Esophagus mucosa (tissue), 1 donor: ENCODE measurements around the gene APBB2. TPM values are rescaled to one million over a fixed set of nuclear protein-coding genes. Genes with fewer than 3 reads are reported as not detected.

Source experiments
- ATAC-seq: fragments of 200-7000 bp; cut with Tn5 transposase; one replicate; pipeline ENCODE4 v1.9.1; 2020
- total RNA-seq: library from RNA; stranded (reverse); gene quantifications from one replicate; pipeline ENCODE4 v1.2.4, GENCODE V29; 2023
- donor health status: DM: yes; HTN: yes; CAD: no.

The APBB2 gene
- total RNA-seq, 1 donor from 2014 or later: 13.3 TPM

DNA sequence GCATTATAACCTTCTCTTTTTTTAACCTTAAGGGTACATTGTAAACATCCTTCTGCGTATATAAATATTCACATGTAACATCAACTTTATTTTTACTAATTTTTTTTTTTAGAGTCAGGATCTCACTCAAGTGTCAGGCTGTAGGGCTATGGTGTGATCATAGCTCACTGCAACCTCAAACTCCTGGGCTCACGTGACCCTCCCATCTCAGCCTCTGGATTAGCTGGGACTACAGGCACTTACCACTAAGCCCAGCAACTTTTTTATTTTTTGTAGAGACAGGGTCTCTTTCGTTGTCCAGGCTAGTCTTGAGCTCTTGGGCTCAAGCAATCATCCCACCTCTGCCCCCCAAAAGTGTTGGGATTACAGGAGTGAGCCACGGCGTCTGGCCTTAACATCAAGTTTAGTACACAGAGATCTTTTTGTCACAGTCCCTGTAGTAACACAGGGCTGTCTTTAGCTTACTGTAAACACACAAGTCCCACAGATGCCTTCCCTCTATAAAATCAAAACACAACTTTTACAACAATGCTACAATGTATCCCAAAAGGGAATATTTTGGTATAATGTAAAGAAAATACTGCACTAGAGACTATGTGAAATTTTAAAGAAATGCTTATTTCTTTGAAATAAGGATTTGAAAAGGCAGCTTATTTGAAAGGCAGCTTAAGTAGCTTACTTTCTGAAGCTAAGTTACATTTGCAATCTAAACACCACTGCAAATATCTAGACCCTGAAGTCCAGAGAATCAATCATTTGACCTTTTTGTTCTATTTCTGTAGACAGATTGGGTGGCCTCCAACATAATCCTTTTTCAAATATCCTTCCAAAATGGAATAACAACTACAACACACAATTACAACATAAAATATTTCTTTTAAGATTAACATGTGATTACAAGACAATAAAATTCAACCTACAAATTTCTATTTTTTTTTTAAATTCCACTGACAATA, 116.0 kb downstream of the APBB2 start:
- ATAC-seq: no peak

DNA sequence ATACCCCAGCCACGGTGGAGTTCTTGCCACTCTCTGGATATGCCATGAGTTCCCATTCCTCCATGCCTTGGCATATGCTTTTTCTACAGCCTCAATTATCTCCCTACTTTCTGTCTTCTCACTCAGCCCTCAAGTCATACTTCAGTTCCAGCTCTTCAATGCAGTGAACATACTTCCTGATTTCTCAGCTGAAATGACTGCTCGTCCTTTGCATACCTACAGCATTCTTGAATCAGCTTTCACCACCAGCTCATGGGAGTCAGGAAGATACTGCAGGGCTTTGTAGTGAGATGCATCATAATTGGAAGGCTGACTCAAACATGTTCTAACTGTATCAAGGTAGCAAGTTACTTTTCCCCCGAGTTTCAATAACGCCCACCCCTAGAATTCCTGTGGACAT, 118.4 kb downstream of the APBB2 start:
- ATAC-seq: no peak

DNA sequence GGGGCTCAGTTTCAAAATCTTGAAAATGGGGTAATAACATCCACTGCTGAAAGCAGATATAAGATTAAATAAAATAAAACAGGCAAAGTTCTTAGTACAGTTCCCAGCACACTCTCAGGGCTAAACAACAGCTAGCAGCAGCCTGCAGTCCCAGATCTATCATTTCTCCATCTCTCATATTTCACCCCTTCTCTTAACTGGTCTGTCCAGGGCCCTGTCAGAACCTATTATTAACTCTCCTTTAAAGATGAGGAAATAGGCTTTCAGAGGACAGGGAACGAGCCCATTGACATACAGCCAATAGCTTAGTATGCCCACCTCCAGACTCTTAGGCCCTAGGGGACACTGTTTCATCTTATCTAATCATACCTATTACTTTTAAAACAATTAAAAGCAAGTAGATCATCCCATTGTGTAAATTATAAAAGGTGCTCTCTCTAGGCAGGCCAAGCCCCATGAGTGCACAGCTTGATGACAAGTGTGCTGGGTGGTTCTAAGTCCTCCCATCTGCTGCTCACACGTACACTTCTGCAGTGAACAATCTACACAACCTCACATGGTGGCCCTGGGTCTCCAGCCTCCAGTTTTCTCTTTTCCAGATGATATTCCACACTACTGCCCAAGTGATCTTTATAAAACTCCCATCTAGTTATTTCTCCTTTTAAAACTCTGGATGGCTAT, 119.0 kb downstream of the APBB2 start:
- no peak for ATAC-seq

DNA sequence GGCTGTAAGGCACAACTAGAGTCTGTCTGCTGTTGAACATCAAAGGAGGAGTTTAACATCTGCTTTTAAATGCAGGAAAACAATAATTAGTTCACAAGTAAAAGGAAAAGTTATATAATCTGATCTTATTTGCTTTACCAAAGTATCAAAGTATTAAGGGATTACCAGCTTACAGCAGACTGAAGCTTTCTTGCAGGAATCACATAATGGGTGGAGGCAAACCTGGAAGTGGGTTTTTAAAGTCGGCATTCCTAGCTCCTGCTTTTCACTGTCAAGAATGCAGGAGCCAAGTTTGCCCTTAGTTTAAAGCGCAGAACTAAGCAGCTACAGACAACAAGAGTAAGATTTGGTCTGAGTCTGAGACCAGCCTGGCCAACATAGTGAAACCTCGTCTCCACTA, 122.2 kb downstream of the APBB2 start:
- ATAC-seq: no peak

DNA sequence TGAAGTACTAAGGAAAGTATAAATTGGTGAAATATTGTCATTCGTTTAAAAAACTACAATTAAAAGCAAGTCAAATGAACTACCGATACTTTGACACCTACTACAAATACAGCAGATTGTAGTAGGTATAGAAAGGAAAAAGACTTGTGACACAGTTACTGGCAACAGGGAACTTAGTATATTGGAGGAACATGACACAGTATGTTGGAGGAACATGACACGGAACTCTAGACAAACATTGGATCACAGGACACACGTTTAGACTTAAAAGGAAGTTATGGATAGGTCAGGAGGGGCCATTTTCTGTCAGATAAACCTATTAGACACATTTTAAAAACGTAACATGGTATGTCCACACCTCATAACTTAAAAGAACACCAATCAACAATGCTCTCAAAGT, 132.5 kb downstream of the APBB2 start:
- ATAC-seq: no peak

DNA sequence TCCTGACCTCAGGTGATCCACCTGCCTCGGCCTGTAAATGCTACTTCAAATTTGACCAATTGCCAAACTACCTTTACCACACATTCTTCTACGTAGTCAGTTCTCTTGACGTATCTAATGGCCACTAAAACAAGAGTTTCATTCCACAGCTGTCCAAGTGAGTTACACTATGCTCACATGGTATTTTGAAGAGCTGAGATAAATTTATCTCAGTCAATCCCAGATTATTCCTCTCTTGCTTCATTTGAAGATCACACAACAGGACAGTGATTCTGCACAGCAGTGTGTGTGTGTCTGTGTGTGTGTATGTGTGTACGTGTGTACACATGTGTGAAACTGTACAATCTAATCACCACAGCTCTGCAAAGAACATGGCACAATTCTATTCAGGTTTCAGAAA, 133.4 kb downstream of the APBB2 start:
- ATAC-seq: no peak

DNA sequence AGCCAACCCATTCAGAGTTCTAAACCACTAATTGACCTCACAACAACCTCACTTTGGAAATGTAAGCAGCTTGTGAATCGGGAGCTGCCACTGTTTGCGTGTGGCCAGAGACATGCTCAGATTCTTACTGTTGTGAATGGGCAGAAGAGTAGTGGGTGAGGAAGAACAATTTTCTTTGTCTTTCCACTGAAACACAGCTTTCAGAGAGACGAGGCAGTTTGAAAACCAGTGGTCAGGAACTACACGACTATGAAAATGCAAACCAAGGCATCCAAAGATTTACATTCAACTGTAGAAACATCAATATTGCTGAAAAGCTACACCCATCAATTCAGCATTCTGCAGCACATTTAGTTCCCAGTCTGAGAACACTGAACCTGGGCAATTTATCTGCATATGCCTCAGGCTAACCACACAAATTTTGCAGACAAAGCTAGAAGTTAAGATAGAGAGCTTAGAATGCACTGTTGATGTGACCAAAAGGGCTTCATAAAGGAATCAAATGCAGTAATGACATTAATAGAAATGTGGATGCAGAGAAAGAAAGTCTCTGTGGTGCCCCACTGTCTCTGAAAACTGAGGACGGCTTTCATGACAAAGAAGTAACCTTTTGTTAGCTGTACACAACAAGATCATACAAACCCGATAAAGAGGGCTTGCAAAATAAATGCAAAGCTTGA, 134.3 kb downstream of the APBB2 start:
- ATAC-seq: no peak

DNA sequence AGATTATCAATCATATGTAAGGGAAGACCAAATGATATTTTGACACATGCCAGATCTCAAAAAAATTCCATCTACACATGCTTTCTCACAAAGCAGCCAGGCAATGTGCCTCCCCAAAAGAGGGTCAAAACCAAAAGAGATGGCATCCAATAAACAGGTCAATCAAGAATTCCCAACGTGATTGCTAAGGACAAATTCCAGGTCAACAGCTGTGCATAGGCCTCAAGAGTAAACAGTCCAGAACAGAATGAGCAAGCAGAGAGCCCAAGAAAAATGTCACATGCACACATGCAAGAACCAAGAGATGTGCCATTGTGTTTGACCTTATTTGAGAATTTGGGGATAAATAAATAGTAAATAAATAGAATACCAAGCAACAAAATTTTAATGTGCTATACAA, 136.7 kb downstream of the APBB2 start:
- ATAC-seq: no peak

DNA sequence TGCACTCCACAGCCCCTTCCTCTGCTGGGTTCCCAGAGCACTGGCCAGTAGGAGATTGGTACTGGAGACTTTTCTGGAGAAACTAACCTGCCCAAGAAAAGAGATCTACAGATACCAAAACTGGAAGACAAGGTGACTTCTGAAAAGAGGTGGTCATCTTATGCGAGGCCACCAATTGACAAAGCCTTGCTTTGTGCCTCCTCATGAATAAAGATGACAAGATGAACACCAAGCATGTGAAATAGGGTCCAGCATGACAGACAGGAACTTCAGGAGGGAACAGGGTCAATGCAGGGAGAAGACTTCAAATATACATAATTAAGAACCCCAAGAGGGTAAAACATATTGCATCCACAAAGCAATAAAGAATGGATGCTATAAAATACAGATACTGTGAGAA, 137.9 kb downstream of the APBB2 start:
- ATAC-seq: no peak

DNA sequence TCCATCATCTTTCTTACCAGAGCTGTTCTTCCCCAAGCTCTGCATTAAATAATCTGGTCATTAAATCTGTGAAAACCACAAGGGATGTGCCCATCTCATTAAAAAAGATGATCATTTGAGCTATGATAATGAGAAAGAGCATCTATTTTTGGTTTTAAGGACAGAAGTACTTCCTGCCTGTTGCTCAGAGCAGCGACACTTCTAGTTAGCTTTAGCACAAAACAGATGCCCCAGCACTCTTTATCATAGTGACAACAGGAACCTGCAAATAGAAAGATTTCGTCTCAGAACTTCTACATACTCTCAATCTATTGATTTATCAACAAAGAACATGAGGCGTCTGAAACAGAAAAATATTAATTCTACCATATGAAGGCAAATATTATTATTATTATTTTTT, 140.1 kb downstream of the APBB2 start:
- no peak for ATAC-seq

DNA sequence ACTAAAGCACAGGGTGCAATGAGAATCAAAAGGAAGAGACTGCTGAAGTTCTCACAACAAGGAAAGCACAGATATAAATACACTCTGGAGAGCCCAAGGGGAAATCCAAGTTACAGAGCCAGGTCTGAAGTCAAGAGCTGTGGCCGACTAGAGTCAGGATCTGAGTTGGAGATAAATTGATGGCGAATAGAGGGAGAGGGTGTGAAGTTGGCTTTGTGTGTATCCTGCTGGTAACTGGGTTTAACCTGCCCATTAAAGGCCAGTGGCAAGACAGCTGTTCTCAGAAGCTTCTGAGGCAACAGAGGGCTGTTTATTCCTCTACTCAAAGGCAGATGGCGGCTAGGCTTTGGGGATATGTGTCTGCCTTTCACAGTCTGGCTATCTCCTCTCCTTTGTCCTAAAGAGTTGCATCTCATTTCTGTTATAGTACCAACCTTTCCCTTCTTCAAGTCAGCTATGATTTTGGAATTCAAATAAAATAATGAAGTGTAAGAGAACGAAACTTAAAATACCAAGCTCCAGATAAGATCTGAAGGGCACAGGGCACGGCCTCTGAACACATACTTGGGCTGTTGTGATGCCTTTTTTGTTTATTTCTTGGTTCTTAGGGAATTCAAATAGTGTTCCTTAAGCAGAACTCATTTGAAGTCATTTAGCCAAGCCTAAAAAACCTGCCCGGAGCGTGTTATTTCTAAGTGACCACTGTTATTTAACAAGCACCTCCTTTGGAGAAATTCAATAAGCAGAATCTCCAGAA, 142.1 kb downstream of the APBB2 start:
- no peak for ATAC-seq

DNA sequence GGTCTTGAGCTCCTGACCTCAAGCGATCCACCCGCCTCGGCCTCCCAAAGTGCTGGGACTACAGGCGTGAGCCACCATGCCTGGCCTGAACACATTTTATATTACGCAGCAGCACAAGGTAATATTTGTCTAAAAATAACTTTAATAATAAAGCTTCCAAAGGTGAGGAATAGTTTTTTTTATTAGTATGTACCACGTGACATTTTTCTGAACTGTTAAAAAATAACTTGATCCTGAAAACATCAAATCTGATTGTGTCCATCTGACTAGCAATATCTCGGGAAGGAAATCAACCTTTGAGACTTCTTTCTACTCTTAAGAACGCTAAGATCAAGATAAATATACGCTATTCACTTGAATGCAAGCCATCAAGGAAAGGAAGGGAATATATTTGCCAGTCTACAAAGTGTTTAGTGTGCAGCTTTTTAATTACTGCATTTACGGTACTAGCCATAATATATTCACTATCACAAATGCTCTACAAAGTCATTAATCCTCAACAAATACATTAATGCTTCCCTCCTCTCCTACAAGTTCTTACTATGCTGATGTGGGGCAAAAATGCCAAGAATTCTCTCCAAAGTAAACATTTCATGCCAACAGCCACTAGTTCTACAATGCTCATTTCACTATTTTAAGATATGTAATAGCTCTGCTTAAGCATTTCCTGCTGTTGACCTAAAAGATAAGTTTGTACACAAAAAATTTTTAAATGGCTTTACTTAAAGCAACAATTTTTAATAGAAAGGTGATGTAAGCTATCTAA, 143.6 kb downstream of the APBB2 start:
- ATAC-seq: no peak

DNA sequence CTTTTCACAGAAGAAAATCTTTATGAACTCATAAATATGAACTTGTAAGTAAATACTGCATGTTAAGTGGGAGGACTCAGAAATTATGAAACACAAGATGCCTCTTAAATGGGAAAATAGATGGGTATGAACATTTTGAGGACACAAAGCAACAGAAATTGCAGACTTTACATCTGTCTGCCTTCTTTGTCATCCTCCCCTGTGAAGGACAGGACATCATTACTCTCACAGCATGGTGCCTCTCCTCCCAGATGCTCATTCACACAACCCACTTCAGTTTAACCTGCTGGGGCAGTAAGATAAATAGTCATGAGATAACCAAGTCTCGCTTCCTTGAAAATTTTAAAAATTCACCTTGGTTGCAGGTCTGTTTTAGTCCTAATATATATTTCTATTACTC, 144.5 kb downstream of the APBB2 start:
- no peak for ATAC-seq

DNA sequence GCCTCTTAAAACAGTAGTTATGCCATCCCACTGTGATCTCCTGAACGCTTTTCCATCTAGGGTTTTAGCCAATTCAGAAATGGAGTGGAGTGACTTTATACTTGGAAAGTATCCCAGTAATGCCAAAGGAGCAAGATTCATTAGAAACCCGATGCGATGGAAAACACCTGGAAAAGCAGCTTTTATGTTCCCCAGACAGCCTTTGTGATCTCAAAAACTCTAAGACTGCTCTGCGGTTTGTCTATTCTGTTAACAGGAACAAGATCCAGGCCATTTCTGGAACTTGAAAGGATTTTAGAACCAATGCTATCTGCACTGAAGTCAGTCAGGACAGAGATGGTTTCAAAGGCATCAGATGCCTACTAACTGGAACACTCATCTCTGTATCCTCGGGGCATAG, 145.1 kb downstream of the APBB2 start:
- ATAC-seq: no peak

DNA sequence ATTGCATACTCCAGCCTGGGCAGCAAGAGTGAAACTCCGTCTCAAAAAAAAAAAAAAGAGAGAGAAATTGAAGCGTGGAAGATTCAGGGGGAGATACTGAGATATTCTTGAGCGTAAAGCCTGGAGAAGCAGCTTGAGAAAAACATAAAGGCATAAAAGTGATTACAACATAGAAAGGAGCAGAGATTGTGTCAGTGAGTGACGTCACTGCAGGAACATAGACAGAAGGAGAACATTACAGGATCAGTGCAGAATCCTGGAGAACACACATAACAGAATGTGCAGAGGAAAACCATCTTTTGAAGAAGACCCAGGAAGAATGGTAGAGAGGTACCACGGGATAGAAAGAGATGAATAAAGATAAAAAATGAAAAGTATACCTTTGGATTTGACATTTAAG, 147.0 kb downstream of the APBB2 start:
- ATAC-seq: no peak

DNA sequence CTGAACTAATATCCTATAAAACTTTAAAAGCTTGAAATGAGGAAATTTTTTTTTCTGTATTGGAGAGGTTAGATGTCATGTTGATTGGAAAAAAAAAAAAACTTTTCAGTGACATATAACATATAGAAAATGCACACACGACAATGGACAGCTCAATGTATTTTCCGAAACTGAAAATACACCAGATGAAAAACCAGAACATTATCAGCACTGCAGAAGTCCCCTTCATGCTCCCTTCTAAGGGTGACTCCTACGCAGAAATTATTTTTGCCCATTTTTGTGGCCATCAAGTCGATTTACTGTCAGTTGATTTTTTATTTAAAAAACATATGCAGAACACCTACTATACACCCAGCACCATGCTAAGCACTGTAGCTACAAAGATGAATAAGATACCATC, 148.3 kb downstream of the APBB2 start:
- no peak for ATAC-seq

DNA sequence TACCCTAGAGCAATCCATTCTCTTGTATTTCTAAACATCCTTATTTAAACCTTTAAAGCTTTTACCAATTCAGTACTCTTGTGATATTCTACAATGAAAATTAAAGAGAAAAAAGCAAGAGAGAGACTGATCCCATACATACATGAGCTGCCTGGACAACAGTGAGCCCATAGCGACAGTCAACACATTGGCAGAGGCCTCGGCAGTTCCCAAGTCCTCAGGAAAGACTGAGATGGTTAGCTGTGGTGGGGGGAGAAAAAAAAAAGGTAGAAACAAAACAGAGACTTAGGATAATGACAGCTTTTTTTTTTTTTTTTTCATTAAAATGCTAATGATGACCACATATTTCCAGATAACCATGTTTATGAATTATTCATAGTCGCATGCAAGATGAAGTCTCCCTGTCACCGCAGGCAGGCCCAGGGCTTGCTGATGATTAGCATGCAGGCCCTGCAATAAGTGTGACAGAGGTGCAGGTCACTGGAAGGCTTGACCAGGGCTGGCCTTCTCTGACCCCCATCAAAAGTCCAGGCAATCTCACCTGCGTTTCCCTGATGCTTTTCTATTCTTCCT, 148.8 kb downstream of the APBB2 start:
- ATAC-seq: no peak

DNA sequence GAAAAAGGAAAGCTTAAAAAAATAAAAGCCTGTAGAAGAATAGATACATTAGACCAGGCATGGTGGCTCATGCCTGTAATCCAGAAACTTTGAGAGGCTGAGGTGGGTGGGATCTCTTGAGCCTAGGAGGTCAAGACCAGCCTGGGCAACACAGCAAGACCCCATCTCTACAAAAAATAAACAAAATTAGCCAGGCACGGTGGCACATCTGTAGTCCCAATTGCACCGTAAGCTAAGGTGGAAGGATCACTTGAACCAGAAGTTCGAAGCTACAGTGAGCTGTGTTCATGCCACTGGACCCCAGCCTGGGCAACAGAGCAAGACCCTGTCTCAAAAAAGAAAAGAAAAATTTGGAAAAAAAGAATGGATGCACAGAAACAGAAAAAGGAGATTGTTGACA, 149.4 kb downstream of the APBB2 start:
- no peak for ATAC-seq

DNA sequence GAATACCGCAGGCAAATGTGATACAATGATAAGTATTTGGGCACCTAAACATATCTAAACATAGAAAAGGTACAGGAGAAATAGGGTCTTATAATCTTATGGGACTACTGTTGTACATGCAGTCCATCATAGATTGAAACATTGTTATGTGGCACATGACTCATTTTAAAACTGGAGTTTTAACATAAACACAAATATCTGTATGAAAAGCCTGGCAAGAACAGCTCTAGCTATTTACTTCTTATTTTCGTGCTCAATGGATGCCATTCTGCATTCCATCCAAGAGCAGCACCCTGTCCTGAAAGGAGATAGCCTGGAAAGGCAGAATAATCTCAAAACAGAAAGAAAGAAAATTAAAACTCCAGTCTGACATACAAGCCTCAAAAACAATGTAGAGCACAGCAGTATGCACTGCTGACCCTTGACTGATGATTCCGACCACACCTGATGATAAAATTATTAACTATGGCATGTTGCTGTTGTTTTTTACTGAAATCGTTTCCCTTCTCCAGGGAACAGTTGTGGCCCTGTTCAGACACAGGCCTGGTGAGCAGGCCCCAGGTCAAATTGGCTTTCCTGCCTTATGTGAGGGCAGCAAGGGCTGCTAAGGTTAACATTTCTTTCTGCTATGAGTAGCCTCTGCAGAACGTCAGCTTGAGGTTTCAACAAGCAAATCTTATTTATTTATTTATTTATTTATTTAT, 152.7 kb downstream of the APBB2 start:
- ATAC-seq: no peak

DNA sequence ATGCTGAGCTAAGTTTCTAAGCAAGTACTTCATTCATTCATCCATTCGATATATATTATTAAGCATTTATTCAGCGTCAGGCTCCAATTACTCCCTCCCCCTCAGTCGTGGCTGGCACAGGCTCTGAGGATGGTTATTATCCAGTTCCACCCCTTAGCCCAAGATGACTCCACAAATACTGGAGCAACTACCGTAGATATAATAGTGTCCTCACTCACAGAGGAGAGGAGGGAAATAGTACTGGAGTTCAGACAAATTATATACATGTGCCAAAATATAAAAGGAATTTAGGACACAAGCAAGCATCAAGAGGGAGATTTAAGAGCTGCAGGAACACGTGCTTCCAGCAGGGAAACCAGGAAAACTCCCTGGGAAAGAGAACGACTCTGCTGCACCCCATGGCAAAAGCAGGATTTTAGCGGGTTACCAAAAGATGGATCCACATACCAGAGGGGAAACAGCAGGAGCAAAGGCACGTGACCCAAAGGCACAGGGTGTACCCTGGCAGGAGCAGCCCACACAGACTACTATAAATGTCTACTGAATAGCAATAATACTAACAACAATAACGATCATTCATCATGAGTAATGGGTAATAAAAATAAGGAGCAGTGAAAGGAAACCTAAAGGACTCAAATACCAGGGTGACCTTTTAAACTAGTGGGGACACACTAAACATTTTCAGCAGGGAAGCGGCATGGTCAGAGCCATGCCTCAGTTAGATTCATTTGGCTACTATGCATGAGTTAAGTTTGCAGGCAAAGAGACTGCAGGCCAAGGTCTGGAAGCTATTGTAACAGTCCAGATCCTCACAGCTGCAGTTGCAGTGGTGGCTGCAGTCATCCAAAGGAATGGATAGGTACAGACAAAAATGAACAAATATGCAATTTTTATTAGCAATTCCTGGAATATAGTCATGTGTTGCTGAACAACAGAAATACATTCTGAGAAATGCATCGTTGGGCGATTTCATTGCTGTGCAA, 153.7 kb downstream of the APBB2 start:
- ATAC-seq: no peak
